GM21515 (cell line): ENCODE measurements around the gene ARHGAP25.

Experiments used
- ATAC-seq: cut with Tn5 transposase; IDR thresholded peaks from one replicate; pipeline ENCODE4 v1.9.1; 2021; ENCODE audit not compliant: unreplicated experiment

ARHGAP25 gene

DNA sequence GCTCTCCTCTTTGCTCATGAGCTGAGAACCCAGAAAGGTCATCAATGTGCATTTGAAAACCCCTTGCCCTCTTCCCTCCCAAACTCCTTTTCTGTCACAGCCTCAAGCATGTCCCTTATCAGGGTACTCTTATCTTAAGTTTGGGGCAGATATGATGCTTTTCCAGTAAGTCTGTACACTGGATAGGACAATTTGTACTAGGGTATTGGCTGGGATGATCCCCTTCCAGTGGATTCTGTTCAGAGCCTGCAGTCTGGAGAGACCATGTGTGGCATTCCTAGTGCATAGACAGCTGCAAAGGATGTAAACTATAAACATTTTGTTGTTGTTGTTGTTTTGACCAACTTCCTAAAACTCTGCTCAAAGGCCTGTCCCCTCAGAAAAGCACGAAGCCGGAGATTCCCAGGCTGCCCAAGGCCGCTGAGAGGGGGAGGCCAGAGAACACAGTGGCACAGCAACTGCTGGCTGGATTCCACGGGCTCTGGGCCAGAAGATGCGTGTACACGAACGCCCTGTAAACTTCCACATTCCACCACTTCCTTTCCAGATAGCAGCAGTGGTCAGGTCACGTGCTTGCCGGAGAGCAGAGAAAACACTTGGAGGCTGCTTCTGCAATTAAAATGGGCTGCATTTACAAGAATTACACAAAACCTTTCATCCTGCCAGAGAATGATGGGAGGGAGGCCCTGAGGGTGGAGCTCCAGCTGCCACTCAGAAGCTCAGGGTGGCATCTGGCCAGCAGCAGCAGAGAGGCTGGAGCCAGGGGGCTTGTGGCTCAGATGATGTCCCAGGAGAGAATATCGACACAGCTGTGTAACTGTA, 94.5 kb downstream of the ARHGAP25 start:
- ATAC-seq, result no peak

DNA sequence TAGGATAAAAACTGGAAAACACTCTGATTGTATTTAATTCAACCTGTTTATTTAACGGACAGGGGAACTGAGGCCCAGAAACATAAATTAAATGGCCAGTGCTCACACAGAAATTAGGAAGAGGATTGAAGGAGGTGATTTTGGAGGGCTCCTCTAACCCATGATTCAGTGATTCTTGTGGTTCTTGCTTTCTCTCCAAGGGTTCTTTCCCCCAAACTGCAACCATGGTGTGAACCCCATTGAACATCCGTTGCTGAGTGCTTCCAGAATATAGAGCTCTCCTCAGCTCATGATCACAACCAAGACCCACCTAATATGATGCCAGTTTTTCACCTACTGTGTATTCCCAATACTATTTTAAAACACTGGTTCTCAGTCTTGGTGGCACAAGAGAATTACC, 95.1 kb downstream of the ARHGAP25 start:
- ATAC-seq, result no peak

DNA sequence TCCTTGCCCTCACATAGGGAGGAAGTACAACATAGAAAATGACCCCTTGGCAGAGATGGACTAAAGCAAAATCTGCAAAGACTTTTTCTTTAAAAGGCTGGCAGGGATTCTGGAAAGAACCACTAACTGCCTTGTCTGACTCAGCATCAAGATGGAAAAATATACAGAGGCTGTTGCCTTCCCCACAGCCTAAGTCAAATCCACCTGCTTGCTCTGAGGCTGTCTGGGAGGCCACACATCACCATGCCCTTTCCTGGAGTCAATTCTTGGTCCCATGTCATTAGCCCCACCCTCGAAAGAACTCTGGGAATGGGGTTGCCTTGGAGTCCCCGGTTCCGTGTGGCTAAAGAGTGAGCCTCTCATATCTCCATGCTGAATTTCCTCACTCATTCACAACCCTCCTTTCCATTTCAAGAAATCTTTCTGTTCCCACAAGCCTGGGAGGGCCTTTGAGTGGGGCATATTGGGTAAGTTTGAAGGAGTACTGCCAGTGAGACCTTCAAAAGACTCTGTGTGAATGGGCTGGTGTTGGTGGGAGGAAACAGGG, 97.1 kb downstream of the ARHGAP25 start:
- no peak for ATAC-seq

- ATAC-seq, result peak; percentile 50
Measured at GRCh38 chr2:68832233-68832869, 97.7 kb downstream of the ARHGAP25 start.

GRCh38 chr2:68833162-68833561, 98.6 kb downstream of the ARHGAP25 start:
- no peak for ATAC-seq

DNA sequence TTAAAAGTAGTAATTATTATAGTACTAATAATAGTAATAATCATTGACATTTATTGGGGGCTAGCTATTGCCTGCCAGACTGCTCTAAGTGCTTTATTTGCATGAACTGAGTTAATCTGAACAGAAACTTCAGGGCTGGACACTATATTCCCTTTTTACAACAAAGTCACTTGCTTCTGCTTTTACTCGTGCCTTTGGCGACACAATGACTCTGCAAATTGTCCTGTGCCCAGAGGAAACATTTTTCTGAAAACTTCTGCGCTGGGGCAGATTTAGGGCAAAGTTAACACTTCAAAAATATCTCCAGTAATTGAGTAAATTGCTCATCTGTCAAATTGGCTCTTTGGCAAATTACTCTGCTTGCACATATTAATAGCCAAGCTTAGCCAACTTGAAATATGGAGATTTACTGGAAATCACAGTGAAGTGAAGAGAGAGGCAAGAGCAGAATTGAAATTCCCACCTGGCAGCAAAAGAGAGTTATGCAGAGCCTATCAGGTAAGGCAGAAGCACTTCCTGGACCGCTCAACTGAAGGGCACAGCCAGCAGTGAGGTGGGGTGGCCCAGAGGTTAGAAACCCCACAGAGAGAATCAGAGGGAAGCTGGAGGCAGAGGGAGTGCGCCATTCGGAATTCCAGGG, 100.2 kb downstream of the ARHGAP25 start:
- no peak for ATAC-seq

DNA sequence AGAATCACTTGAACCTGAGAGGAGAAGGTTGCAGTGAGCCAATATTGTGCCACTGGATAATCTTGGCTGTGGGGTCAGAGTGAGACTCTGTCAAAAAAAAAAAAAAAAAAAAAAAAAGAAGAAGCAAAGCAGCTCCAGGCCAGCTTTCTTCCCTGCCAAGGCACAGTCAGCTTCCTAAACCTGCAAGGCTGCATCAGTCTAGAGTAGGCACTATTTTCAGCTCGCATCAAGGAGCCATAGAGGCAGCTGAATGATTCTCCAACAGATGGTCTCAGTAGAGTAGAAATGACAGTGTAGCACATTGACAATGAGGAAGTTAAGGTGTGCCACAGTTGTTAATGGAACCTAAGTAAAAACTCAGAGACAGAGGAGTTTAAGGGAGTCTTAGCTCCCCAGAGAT, 101.0 kb downstream of the ARHGAP25 start:
- ATAC-seq, result no peak

- ATAC-seq, result peak; percentile 55
Measured at GRCh38 chr2:68837164-68837860, 102.7 kb downstream of the ARHGAP25 start.

DNA sequence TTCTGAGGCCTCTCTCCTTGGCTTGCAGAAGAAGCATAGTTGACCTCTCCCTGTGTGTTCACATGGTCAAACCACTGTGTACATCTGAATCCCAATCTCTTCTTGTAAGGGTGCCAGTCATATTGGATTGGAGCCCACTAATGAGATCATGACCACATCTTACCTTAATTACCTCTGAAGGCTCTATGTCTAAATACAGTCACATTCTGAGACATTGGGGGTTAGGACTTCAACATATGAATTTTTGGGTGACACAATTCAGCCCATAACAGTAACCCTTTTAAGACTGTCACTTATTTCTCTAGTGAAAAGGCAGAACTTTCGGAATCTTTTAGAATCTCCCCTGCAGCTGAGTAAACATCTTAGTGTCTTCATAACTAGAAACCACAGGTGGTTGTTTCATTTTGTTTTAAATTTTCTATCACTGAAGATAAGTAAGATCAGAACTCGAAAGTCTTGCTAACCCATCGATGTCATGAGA, 103.3 kb downstream of the ARHGAP25 start:
- no peak for ATAC-seq

DNA sequence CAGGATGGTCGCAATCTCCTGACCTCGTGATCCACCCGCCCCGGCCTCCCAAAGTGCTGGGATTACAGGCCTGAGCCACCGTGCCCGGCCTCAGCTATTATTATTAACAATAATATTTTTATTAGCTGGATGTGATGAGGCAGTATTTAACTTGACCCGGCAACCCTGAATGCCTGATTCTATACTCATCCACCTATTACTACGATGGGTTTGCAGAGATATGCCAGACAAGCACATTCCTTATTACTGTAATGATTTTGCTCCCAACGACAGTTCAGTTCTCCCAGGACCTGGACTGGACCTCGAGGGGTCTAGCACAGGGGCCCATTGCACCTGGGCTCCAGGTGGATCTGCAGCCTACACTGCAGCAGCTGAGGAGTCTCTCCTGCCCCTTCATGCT, 104.0 kb downstream of the ARHGAP25 start:
- no peak for ATAC-seq

DNA sequence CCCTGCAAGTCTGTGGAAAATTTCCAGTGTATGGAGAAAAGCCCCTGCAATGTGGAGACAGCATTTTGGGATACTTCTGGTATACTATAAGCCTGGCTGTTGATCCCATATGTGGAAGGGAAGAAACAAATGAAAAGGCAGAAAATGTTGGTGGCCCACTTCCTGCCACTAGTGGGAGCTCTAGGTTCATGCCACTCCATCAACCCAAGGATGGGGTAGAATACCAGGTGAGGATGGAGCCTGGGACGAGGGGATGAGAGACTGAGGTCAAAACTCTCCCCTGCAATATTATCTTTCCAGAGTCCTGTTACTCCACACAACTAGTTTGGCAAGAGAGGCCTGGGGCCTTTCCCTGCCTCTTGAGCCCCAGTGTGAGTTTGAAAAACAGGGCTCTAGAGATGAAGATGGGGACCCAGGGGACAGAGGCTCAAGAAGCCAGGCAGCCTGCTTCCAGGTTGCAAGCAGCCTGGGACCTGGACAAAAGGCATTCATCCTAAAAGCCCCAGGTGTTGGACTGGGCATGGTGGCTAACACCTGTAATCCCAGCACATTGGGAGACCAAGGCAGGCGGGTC, 104.7 kb downstream of the ARHGAP25 start:
- ATAC-seq, result no peak

- ATAC-seq, result no peak
Measured at GRCh38 chr2:68845043-68845442, 110.4 kb downstream of the ARHGAP25 start.

DNA sequence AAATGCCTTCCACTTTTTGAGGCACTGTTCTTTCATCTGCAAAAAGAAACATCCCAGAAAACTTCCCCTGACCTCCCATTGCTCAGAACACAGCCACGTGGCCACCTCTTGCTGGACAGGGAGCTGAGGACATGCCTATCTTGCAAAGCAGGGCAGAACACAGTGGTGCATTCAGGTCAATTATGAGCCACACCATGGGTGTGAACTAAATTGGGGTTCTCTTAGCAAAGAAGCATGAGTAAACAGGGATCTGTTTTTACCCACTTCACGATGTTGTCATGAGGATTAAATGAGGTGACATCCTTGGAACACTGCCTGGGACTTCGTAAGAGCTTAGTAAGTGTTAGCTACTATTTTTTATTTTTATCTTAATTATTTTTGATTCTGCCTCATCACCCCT, 111.5 kb downstream of the ARHGAP25 start:
- ATAC-seq, result no peak

DNA sequence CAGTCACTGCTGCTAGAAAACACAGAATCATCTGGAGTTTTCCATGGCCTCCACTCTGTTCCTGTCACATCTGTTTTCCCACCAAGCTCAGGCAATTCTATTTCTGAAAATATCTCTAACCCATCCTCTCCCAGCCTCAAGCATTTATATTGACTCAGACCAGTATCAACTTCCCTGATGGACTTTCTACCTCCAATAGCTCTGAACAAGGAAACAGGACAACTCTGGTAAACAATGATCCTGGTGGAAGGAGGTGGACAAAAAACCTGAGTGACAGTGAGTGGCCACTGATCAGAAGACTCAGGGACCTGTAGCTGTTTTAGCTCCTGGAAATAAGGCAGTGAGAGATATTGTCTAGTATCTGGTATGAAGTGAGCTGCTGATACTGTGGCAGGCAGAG, 113.1 kb downstream of the ARHGAP25 start:
- ATAC-seq, result no peak

DNA sequence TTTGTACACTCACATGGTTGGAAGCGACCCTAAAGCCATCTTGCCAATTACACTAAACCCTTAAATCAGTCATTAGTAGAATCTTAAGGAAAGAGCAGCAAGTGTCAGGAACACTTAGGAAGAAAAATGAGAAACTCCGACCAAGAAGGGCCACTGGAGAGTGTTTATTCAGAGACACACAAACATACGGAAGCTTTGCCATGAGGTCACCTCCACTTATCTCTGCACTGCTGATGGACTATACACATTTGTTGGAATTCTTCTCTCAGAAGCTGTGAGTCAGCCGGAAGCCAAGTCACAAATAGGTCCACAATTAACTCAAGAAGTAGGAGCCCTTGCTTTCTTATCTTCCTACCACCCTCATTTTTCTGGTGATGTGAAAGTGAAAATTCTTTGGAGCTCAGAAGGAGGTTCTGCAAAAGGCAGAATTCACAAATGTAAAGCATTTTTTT, 115.0 kb downstream of the ARHGAP25 start:
- no peak for ATAC-seq

DNA sequence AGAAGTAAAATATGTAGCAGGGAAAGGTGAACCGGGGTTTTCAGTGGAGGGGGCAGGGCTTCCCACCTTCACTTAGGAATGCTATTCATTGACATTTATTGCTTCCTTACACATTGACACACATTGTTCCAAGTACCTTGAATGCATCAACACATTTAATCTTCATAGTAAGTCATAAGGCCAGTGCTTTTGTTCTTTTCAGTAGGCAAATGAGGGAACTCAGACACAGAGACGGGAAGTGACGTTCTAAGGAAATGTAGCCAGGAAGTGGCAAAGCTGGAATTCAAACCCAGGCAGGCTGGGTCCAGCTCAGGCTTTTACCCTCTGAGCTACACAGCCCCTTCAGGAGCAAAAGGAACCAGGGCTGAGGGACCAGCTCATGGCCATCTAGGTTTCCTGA, 115.9 kb downstream of the ARHGAP25 start:
- ATAC-seq, result no peak

DNA sequence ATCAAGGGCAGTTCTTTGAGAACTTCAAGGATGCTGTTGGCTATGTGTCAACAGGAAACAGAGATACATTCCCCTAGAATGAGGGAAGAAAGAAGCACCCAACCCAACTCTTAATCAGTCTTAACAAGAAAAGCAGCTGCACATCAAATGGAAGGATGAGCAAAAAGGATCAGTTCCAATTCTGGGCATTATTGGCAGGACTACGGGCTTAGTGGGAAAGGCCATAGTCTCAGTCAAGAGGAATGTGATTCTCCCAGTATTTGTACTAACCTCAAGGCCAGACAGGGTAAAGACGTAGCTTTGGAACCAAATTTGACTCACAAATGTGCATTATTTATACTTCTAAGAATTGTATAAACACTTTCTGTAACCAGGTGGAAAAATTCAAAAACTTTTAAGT, 118.4 kb downstream of the ARHGAP25 start:
- ATAC-seq, result no peak

- ATAC-seq, result no peak
Measured at GRCh38 chr2:68853915-68854314, 119.3 kb downstream of the ARHGAP25 start.

- no peak for ATAC-seq
Measured at GRCh38 chr2:68854476-68854875, 119.9 kb downstream of the ARHGAP25 start.

DNA sequence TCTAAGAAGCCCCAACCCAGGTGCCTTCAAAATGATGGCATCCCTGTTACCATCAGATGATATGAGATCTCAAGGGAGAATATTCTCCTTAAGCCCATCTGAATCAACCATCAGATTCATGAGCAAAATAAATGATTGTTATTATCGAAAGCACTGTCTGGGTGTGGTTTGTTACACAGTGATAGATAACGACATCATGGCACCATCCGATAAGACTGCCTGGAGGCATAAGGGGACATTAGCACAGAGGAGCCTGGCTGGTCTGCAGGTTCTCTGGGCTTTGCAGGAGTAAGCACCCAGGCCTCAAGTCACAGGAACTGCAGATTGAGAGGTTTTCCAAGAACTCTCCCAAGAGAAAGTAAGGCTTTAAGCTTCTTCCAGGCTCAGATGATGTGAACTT, 120.9 kb downstream of the ARHGAP25 start:
- ATAC-seq, result no peak
